Stimulated activated CD8-positive, alpha-beta memory T cell treated with anti-CD3 and anti-CD28 coated beads, Interleukin-4, amount 100 ng/mL, for 48 hours (primary cell): ENCODE results near the gene DKKL1.
A peak's percentile ranks its signal among the peaks of the same experiment; 100 is the strongest.

Experiments used
- DNase-seq: peaks from one replicate; pipeline ENCODE4 v3.0.0-alpha.2; 2020

The DKKL1 gene

DNA sequence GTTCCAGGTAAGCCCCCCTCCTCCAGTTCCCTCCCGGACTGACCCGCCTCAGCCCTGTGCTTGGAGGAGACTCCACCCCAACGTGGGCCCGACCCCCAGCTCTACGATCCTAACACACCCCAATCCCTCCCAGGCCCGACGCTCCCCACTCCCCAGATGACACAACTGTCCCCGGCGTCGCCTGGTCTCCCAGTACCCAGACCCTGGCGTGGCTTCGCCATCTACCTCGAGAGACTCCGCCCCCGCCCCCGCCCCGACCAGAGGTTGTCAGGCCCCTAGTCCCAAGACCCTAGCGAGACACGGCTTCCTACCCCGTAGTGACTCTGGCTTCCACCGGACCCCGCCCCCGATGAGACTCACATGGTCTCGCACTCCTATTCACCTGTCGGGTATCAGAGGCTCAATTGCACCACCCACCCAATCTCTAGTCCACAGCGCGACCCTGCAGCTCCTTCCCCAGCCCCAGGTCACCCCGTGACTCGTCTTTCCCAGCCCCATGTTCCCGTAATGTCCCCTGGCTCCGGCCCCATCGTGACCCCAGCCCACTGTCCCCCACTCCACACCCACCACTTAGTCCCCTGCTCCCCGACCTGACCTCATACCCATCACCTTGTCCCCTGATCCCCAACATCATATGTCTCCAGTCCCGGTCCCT lies 25.5 kb upstream of the DKKL1 start:
- DNase-seq: no peak

DNA sequence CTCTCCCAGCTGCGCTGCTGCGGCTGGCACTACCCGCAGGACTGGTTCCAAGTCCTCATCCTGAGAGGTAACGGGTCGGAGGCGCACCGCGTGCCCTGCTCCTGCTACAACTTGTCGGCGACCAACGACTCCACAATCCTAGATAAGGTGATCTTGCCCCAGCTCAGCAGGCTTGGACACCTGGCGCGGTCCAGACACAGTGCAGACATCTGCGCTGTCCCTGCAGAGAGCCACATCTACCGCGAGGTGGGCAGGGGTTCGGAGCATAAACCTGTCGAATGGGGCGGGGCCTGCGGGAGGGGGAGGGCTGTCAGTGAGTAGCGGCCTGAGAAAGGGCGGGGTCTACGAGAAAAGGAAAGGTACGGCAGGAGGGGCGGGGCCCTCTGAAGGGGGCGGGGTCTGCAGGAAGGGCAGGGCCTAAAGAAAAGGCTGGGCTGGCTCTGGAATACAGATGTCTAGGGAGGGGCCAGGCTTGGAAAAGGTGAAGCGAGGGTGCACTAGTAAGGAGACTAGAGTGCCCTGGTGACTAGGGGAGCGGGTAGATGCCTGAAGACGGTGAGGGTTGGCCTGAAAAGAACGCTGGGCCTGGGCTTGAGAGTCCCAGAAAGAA lies 24.9 kb upstream of the DKKL1 start:
- DNase-seq: peak; percentile 64

DNA sequence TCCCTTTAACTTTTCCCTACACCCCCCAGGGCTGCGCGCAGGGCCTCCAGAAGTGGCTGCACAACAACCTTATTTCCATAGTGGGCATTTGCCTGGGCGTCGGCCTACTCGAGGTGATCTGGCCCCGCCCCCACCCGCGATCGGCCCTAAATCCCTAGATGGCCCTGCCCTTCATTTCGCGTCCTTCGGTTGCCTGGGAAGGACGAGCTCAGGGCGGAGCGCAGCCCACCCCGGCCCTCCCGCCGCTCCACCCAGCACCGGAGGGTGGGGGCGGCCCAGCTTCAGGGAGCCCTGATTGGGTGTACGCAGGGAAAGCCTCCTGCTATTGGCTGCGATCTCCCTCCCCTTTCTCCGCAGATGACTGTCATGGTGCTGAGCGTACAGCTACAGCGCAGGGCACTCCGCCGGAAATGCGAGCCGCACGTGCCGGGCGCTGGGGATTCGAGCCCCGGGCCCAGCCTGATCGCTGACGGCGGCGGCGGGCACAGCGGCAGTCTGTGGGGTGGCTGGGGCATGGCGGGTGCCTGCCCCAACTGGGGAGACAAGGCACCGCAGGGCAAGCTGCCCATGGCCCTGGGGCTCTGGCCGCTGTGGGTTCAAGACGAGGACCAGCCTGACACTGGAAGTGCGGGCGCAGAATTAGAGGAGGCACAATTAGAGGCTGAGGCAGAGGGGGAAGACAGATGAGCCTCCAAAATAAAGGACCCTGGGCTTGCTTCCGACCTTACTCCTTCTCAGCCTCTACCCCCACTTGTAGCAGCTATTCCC lies 24.2 kb upstream of the DKKL1 start:
- DNase-seq: no peak

DNA sequence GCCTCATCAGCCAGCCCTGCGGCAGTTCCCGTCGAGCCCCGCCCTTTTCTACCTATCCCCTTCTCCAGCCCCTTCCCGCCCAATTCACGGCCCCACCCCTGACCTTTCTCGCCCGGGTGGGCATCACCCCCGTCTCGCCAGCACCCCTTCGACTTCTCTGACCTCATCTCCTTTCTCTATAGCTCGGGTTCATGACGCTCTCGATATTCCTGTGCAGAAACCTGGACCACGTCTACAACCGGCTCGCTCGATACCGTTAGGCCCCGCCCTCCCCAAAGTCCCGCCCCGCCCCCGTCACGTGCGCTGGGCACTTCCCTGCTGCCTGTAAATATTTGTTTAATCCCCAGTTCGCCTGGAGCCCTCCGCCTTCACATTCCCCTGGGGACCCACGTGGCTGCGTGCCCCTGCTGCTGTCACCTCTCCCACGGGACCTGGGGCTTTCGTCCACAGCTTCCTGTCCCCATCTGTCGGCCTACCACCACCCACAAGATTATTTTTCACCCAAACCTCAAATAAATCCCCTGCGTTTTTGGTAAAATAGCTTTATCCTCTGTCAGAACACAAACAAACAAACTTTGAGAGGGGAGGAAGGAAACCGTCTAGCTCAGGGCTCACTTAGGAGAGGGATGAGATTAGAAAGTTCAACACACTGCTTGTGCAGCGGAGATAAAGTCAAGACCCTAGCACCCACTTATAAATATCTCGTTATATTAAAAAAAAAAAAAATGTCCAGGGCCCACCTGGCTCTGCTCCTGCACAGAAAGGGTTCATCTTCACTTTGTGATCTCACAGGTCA lies 23.4 kb upstream of the DKKL1 start:
- no peak for DNase-seq

DNA sequence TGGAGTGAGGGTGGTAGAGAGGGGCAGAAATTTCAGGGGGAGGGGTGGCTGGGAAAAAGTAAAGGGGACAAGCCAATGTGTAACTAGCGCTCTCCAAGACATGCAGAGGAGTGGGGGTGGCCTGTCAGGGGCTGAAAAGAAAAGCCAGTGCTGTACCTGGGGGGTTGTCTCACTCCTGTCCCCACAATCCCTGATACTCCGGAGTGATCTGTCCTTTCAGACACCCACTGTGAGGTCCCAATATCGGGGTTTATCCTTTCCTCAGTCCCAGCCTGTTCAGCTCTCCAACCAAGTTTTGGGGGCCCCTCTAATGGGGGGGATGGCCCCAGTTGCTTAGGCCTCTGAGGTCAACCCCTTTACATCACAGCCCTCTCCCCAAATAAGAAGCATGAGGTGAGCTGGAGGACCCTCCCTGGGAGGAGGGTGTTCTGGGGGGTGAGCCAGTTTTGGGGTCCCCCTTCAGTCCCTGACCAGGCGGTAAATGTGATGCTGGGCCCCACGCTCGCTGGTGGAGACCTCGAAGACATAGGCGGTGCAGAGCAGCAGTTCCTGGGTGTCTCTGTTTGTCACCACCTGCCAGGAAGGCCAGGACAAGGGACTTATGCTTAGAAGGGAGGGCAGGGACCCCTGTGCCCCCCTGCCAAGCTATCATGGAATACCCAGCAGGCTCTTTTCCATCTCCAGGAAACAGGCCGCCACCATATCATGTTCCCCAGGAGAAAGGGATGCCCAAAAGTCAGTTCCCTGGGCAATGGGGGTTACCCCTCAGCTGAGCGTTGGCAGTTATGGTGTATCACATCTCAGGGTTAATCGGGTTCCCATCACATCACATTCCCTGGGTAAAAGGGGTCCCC lies 22.6 kb upstream of the DKKL1 start:
- no peak for DNase-seq

DNA sequence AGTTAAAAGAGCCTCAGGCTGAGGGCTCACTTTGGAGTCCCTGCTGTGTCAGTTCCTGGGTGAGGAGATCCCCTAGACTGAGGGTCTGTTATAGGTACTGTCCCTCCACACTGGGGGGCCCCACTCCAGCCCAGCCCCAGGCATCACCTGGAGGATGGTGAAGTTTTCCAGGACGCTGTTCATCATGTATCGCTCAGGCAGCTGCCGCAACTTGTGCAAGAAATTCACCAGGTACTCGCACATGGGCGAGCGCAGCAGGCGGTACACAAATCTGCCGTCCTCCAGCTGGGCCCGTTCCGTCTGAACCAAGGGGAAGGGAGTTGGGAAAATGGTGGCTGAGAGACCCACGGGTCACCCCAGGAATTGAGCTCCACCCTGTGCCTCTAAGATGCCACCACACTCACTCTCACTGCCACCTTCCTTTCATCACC lies 21.4 kb upstream of the DKKL1 start:
- no peak for DNase-seq

DNA sequence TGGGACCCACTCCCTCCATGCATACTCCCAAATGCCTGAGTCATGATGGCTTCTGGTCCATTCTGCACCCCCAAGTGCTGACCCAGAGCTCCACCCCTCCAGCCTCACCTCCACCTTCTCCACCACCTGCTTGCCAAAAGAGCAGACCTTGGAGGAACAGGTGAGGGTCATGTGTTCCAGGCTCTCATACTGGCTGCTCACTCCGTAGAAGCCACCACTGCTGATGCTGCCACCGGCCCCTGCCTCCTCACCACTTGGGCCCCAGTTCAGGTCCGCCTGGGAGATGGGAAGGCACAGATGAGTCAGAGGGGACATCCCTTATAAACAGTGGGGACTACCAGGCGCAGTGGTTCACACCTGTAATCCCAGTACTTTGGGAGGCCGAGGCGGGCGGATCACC lies 20.6 kb upstream of the DKKL1 start:
- DNase-seq: no peak

DNA sequence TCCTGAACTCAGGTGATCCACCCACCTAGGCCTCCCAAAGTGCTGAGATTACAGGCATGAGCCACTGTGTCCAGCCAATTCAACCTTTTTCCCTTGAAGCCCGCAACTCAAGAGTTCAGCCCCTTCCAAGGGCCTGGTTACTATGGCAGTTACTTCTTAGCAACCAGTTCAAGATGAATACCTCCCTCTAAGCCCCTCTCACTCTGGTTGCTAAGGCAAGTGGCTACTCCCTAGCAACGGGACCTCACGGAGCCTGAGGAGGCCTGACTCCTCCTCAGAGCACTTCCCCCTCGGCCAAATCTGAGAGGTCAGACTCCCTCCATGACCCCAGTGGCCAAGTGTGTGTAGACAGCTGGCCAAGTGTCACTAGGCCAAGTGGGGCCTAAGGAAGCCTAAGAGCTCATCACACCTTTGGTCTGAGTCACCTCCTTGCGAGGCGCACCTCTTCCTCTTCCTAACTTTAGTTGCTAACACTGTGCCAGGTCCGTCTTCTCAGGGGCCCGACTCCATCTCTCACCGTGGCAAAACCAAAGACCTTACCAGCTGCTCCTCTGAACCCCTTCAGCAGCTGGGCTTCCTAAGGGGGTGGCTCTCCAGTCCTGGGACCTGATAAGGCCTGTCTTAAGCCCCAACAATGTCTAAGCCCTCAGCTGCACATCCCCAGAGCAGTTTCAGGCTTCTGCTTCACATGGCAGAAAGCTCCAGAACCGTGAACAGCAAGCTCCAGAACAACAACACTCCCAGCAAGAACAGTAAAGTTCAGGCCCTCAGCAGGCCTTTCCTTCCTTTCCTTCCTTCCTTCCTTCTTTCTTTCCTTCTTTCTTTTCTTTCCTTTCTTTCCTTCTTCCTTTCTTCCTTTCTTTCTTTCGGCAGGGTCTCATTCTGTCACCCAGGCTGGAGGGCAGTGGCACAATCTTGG lies 18.9 kb upstream of the DKKL1 start:
- no peak for DNase-seq

DNA sequence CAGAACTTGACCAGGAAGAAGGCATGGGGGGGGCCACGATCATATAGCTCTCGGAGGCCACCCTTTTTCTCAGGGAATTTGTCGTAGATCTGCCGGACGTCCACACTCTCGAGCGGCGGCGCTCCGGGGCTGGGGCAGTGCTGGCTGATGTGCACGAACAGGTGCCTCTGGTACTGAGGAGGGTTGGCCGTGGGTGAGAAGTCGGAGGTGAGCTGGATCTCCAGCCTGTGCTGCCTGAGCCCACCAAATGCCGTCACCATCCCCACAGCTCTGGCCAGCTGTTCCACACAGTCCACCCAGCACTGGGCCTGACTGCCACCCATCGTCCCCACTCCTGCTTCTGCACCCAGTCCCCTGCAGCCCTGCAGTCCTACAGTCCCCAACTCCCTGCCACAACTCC lies 16.5 kb upstream of the DKKL1 start:
- no peak for DNase-seq

DNA sequence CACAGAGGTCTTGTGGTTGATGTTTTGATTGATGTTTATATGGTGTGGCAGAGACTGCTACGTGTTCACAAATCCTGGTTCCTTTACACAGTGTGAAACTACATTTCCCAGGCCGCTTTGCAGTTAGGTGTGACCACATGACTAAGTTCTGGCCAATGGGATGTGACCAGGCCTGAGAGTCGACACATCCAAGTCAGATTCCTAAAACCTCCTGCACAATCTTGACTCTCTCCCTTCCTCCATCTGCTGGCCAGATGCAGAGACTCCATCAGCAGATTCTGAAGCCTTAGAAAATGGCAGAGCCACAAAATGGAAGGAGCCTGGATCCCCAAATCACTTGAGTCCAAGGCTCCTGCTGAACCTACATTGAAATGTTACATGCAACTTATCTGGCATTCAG lies 15.8 kb upstream of the DKKL1 start:
- no peak for DNase-seq

DNA sequence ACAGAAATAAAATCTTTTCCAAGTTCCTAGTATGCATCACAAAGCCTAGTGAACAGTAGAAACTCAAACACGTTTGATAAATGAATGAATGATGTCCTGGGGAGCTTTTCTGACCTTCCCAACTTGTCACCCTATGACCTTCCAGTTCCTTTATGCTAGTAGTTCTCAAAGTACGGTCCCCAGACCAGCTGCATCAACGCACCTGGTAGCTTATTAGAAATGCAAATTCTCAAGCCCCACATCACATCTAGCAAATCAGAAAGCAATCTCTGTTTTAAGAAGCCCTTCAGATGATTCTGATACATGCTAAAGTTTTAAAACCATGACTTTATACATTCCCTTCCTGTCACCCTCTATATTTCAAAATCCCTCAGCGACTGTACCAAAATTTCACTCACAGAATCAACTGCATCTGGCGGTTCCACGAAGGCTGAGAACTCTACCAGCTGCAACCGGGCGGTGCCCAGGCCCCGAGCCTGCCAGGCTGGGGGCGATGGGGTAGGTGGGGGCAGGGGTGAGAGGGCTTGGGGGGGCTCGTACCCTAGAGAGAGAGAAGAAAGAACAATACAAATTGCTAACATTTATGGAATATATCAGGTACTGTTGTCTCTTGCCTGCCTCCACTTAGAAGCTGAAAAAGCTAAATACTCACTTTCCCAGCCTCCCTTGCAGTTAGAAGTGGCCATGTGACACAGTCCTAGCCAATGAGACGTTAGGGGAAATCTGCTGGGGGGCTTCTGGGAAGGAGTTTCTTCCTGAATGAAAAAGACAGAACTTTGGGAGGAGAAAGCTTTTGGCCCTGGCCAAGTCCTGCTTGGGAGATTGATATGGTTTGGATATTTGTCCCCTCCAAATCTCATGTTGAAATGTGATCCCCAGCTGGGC lies 15.1 kb upstream of the DKKL1 start:
- no peak for DNase-seq

DNA sequence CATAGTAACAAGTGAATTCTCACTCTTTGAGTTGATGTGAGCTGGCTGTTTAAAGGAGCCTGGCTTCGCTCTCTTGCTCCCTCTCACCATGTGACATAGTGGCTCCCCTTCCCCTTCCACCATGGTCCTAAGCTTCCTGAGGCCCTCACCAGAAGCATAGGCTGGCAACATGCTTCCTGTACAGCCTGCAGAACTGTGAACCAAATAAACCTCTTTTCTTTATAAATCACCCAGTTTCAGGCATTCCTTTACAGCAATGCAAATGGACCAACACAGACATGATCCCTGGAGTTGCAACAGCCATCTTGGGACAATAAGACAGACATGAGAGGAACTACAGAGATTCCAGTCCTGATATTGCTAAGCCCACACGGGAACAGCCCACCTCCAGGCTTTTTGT lies 14.1 kb upstream of the DKKL1 start:
- DNase-seq: no peak

DNA sequence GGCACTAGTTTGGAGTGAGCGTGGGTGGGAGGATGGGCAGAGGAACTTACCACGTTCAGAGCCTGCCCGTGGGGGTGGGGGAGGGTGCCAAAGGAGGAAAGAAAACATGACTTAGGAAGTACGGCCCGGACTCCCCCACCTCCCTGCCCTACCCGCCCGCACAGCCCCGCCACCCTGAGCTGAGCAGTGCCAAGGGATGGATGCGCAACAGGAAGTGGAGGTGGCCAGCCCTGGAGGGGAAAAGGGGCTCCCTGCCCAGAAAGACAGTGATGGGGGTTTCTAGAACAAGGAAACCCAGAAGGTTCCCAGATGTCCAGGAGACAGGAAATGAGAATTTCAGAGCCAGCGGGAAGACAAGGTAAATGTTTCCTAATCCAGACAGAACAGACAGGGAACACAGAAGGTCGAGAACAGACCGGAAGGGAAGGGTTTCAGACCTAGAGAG lies 7.7 kb upstream of the DKKL1 start:
- DNase-seq: no peak

DNA sequence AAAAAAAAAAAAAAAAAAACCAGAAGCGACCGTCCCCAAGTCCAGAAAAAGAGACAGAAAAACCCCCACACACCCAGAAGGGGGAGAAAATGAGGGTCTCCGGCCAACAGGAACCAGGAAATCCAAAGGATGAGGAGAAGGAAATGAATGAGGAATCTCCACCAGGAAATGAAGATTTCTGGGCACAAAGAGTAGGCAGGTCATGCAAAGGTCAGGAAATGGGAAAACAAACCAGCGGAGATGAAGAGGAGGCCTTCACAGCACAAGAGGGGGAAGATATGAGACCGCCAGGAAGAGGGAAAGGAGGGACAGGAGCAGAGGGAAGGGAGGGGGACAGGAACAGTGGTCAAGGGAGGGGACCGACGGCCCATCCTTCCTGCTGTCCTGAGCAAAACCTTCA lies 7.3 kb upstream of the DKKL1 start:
- DNase-seq: no peak

DNA sequence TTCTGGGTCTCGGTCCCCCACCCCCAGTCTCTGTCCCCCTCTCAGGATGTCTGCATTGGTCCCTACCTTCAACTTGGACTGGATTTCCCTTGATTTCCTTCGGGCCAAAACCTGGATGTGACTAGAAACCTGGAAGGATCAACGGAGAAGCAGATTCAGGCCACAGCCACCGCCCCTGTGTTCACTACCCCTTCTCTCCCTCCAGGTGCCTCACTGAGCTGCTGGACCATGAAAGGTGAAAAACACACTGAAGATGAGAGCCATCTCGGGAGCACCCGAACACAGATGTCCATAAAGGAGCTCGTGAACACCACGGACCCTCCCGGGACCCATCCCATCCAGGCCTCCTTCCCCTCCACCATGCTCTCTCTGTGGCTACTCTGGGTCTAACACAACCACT lies 6.5 kb upstream of the DKKL1 start:
- DNase-seq: no peak

DNA sequence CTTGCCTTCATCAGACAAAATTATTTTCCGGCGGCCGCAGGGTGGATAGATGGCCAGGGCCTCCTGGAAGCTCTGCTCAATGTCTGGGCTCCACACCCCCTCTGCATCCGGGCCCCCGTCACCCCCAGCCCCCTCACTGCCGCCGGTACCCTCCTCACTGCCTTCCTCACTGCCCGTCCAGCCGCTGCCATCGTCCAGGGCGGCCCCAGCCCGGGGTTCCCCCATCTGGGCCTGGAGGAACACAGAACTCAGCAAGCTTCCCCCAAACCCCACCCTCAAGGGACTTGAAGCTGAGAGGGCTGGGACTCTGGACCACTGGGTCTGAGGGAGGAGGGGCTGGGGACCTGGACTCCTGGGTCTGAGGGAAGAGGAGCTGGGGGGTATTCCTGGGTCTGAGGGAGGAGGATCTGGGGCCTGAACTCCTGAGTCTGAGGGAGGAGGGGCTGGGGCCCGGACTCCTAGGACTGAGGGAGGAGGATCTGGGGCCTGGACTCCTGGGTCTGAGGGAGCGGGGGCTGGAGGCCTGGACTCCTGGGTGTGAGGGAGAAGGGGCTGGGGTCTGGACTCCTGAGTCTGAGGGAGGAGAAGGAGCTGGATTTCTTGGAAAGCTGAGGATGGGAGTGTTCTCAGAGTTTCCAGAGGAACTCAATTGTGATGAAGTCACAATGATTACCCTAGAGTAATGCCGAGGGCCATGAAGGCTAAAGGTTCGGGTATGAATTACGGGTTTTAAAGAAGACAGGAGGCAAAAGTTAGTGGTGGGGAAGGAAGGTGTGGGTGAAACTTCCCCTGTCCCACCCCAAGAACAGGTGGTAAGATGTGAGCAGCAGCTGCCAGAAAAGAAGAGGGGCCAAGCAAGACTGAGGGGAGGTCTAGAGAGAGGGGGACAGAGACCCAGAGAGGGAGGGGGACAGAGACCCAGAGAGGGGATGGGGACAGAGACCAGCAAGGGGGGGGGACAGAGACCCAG lies 3.5 kb upstream of the DKKL1 start:
- no peak for DNase-seq

DNA sequence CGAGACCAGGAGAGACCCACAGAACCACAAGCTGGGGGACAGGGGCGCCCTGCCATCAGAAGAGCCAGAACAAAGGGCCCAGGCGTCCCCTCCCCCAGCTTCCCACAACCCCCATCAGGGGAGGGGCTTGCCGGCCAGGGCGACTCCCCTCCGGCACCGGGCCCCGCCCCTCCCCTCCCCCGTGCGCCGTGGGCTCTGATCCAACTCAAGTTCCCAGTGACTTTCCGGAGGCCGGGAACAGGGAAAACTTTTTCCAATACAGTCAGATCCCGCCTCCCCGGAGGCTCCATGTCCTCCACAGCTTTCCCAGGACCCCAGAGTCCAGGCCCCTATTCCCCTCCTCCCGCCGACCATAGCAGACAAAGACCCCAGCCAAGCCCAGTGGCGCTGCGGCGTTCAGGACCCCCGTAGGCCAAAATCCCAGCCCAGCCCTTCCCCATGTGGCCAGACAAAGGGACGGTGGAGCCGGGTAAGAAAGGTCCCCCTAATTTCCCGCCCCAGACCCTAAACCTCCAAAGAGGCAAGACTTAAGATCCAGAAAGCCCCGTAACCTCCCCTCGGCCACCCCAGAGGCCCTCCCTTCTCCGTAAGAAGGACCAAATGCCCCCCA lies 2.1 kb upstream of the DKKL1 start:
- DNase-seq: peak; percentile 52
